ENCODE results near the gene TBX4.

- TF ChIP-seq, protein P1, sequence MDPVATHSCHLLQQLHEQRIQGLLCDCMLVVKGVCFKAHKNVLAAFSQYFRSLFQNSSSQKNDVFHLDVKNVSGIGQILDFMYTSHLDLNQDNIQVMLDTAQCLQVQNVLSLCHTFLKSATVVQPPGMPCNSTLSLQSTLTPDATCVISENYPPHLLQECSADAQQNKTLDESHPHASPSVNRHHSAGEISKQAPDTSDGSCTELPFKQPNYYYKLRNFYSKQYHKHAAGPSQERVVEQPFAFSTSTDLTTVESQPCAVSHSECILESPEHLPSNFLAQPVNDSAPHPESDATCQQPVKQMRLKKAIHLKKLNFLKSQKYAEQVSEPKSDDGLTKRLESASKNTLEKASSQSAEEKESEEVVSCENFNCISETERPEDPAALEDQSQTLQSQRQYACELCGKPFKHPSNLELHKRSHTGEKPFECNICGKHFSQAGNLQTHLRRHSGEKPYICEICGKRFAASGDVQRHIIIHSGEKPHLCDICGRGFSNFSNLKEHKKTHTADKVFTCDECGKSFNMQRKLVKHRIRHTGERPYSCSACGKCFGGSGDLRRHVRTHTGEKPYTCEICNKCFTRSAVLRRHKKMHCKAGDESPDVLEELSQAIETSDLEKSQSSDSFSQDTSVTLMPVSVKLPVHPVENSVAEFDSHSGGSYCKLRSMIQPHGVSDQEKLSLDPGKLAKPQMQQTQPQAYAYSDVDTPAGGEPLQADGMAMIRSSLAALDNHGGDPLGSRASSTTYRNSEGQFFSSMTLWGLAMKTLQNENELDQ (CRISPR knock-in tag; IDR thresholded peaks at IDR 0.05; ENCODE audit: borderline replicate concordance): no peak
- no peak for TF ChIP-seq PRPF4 (IDR thresholded peaks at IDR 0.05; ENCODE audit: insufficient read depth, low read depth, low read length, poor library complexity, severe bottlenecking)
- no peak for TF ChIP-seq ZNF668 (CRISPR knock-in tag; IDR thresholded peaks at IDR 0.05)
- no peak for TF ChIP-seq SRSF7 (optimal IDR thresholded peaks at IDR 0.05; ENCODE audit: low read depth, low read length)
- TF ChIP-seq BMI1 (IDR thresholded peaks at IDR 0.05; ENCODE audit: low read length): no peak
- TF ChIP-seq, protein P2, sequence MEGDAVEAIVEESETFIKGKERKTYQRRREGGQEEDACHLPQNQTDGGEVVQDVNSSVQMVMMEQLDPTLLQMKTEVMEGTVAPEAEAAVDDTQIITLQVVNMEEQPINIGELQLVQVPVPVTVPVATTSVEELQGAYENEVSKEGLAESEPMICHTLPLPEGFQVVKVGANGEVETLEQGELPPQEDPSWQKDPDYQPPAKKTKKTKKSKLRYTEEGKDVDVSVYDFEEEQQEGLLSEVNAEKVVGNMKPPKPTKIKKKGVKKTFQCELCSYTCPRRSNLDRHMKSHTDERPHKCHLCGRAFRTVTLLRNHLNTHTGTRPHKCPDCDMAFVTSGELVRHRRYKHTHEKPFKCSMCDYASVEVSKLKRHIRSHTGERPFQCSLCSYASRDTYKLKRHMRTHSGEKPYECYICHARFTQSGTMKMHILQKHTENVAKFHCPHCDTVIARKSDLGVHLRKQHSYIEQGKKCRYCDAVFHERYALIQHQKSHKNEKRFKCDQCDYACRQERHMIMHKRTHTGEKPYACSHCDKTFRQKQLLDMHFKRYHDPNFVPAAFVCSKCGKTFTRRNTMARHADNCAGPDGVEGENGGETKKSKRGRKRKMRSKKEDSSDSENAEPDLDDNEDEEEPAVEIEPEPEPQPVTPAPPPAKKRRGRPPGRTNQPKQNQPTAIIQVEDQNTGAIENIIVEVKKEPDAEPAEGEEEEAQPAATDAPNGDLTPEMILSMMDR (IDR thresholded peaks at IDR 0.05 in 2 of 3, conservative IDR thresholded peaks at IDR 0.05 in 1 of 3; ENCODE audit: insufficient read depth in 2 of 3, low read depth in 1 of 3, low read length in 3 of 3): no peak
- no peak for TF ChIP-seq NR3C1 (CRISPR knock-in tag; IDR thresholded peaks at IDR 0.05)
- no peak for TF ChIP-seq ZNF121 (CRISPR knock-in tag; conservative IDR thresholded peaks at IDR 0.05)
- no peak for TF ChIP-seq RBM17 (IDR thresholded peaks at IDR 0.05; ENCODE audit: borderline replicate concordance, low read depth, low read length)
These were observed 28.1 kb upstream of the TBX4 start for GRCh38 chr17:61423967-61424649.

Data from K562 (cell line).